GM12878 (cell line): ENCODE results near the gene USP54. TPM values are rescaled to one million over a fixed set of nuclear protein-coding genes. Genes with fewer than 3 reads are reported as not detected.

Experiments used
- BHLHE40 ChIP-seq, 2 experiments: fragments of 450-650 bp in 1 of 2; IDR thresholded peaks; 2 replicates each; pipeline ENCODE4 v1.6.1; 2011 to 2017; ENCODE audit warnings: low read depth in 2 of 2, borderline replicate concordance in 1 of 2, improper control_type of control experiment in 1 of 2, low read length in 1 of 2, mild to moderate bottlenecking in 1 of 2
- CREB1 ChIP-seq: IDR thresholded peaks from 2 replicates; pipeline ENCODE4 v1.6.1; 2012; ENCODE audit warnings: low read depth, mild to moderate bottlenecking, inconsistent platforms
- EGR1 ChIP-seq, 2 experiments: IDR thresholded peaks; 1 replicate in 1 of 2; 2 replicates in 1 of 2; pipeline ENCODE4 v1.6.1; 2011 to 2012; ENCODE audit warnings: low read depth in 2 of 2, low read length in 2 of 2, borderline replicate concordance in 1 of 2, mild to moderate bottlenecking in 1 of 2, moderate library complexity in 1 of 2
- FOXM1 ChIP-seq: IDR thresholded peaks from 2 replicates; pipeline ENCODE4 v1.6.1; 2012; ENCODE audit warnings: low read depth, mild to moderate bottlenecking, inconsistent platforms, low read length, moderate library complexity
- HDAC6 ChIP-seq: fragments of 200-600 bp; sonication (generic); IDR thresholded peaks from one replicate; pipeline ENCODE4 v1.8.0; 2017; ENCODE audit warnings: antibody characterized with exemption; ENCODE audit not compliant: unreplicated experiment
- IKZF1 ChIP-seq: fragments of 450-650 bp; conservative IDR thresholded peaks from 2 replicates; pipeline ENCODE4 v1.6.1; 2017; ENCODE audit warnings: antibody characterized with exemption, mild to moderate bottlenecking
- JUNB ChIP-seq: IDR thresholded peaks from 2 replicates; pipeline ENCODE4 v1.6.1; 2016; ENCODE audit warnings: antibody characterized with exemption, mild to moderate bottlenecking
- KAT2A ChIP-seq: conservative IDR thresholded peaks from 2 replicates; pipeline ENCODE4 v1.6.1; 2011; ENCODE audit warnings: low read depth, low read length; ENCODE audit not compliant: control insufficient read depth
- NR2C2 ChIP-seq: IDR thresholded peaks from 2 replicates; pipeline ENCODE4 v1.6.1; 2011; ENCODE audit warnings: borderline replicate concordance, low read depth; ENCODE audit not compliant: control insufficient read depth, insufficient read length
- NR2F1 ChIP-seq: fragments of 450-650 bp; conservative IDR thresholded peaks from 2 replicates; pipeline ENCODE4 v1.6.1; 2017; ENCODE audit warnings: mild to moderate bottlenecking
- TARDBP ChIP-seq: IDR thresholded peaks from 2 replicates; pipeline ENCODE4 v1.6.1; 2016; ENCODE audit warnings: borderline replicate concordance
- TCF3 ChIP-seq: IDR thresholded peaks from 2 replicates; pipeline ENCODE4 v1.6.1; 2012; ENCODE audit warnings: low read depth, mild to moderate bottlenecking, low read length, borderline replicate concordance; ENCODE audit not compliant: insufficient read depth
- YY1 ChIP-seq: IDR thresholded peaks from 2 replicates; pipeline ENCODE4 v1.6.1; 2011; ENCODE audit warnings: low read depth, mild to moderate bottlenecking, low read length
- ZBTB4 ChIP-seq: fragments of 450-650 bp; formaldehyde crosslinking; IDR thresholded peaks from 2 replicates; pipeline ENCODE4 v1.4.0; 2022; ENCODE audit warnings: mild to moderate bottlenecking, moderate library complexity
- polyA plus RNA-seq, 11 experiments: library from polyadenylated mRNA; depleted of rRNA in 4 of 11; unstranded in 6 of 11; stranded (reverse) in 5 of 11; fragments of >200 nt; fragmentation: Nextera tagmentation in 4 of 11; fragmentation: Illumina TruSeq in 1 of 11; extraction: Ambion mirVana in 4 of 11; extraction: Trizol in 1 of 11; gene quantifications; 1 replicate in 1 of 11; 2 replicates in 10 of 11; pipeline versions ENCODE4 v1.2.1 to v1.2.3, GENCODE V29; 2011 to 2016; ENCODE audit warnings: inconsistent platforms in 2 of 11, missing spikeins in 2 of 11, low read depth in 1 of 11
- total RNA-seq, 4 experiments: library from RNA; depleted of rRNA in 3 of 4; stranded (reverse); fragments of >200 nt in 3 of 4; fragmentation: Illumina TruSeq in 1 of 4; extraction: Trizol in 1 of 4; gene quantifications; 2 replicates each; pipeline versions ENCODE4 v1.2.1 to v1.2.3, GENCODE V29; 2013 to 2021
- TF ChIP-seq, protein P1 (sequence below): fragments of 450-650 bp; IDR thresholded peaks from 2 replicates; pipeline ENCODE4 v1.6.1; 2017; ENCODE audit warnings: antibody characterized with exemption, mild to moderate bottlenecking, moderate library complexity
- TF ChIP-seq, protein P2 (sequence below): IDR thresholded peaks from 2 replicates; pipeline ENCODE4 v1.6.1; 2012; ENCODE audit warnings: improper control_type of control experiment, low read depth, low read length; ENCODE audit not compliant: insufficient replicate concordance

The USP54 gene
- total and polyA plus RNA-seq, 10 of the 15 experiments (the other 5 are each of a cell fraction or from before 2014, with no cell fraction given): 0.93 to 10.5 (median 5.5) TPM

- TF ChIP-seq TCF3: no peak
- no peak for TF ChIP-seq NR2C2
- no peak for TF ChIP-seq TARDBP
- TF ChIP-seq IKZF1: no peak
- no peak for TF ChIP-seq NR2F1
- TF ChIP-seq JUNB: peak; percentile 100
- TF ChIP-seq FOXM1: peak; percentile 31; the same call in 1 of the 2 replicates
- TF ChIP-seq YY1: peak; percentile 93
- TF ChIP-seq, protein P1, sequence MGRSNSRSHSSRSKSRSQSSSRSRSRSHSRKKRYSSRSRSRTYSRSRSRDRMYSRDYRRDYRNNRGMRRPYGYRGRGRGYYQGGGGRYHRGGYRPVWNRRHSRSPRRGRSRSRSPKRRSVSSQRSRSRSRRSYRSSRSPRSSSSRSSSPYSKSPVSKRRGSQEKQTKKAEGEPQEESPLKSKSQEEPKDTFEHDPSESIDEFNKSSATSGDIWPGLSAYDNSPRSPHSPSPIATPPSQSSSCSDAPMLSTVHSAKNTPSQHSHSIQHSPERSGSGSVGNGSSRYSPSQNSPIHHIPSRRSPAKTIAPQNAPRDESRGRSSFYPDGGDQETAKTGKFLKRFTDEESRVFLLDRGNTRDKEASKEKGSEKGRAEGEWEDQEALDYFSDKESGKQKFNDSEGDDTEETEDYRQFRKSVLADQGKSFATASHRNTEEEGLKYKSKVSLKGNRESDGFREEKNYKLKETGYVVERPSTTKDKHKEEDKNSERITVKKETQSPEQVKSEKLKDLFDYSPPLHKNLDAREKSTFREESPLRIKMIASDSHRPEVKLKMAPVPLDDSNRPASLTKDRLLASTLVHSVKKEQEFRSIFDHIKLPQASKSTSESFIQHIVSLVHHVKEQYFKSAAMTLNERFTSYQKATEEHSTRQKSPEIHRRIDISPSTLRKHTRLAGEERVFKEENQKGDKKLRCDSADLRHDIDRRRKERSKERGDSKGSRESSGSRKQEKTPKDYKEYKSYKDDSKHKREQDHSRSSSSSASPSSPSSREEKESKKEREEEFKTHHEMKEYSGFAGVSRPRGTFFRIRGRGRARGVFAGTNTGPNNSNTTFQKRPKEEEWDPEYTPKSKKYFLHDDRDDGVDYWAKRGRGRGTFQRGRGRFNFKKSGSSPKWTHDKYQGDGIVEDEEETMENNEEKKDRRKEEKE: no peak
- TF ChIP-seq CREB1: peak; percentile 73; the same call in 1 of the 2 replicates
- TF ChIP-seq EGR1 (IDR thresholded peaks at IDR 0.05; ENCODE audit: borderline replicate concordance in 1 of 2, low read depth in 2 of 2, low read length in 2 of 2): peak in 1 of 2 experiments; percentile 100; a peak in 2 of 3 replicates
- TF ChIP-seq KAT2A: no peak
- peak in 1 of 2 experiments; percentile 9; a peak in 1 of 4 replicates for TF ChIP-seq BHLHE40 (IDR thresholded peaks at IDR 0.05; ENCODE audit: borderline replicate concordance in 1 of 2, low read depth in 2 of 2, low read length in 1 of 2)
- TF ChIP-seq HDAC6: no peak
- TF ChIP-seq, protein P2, sequence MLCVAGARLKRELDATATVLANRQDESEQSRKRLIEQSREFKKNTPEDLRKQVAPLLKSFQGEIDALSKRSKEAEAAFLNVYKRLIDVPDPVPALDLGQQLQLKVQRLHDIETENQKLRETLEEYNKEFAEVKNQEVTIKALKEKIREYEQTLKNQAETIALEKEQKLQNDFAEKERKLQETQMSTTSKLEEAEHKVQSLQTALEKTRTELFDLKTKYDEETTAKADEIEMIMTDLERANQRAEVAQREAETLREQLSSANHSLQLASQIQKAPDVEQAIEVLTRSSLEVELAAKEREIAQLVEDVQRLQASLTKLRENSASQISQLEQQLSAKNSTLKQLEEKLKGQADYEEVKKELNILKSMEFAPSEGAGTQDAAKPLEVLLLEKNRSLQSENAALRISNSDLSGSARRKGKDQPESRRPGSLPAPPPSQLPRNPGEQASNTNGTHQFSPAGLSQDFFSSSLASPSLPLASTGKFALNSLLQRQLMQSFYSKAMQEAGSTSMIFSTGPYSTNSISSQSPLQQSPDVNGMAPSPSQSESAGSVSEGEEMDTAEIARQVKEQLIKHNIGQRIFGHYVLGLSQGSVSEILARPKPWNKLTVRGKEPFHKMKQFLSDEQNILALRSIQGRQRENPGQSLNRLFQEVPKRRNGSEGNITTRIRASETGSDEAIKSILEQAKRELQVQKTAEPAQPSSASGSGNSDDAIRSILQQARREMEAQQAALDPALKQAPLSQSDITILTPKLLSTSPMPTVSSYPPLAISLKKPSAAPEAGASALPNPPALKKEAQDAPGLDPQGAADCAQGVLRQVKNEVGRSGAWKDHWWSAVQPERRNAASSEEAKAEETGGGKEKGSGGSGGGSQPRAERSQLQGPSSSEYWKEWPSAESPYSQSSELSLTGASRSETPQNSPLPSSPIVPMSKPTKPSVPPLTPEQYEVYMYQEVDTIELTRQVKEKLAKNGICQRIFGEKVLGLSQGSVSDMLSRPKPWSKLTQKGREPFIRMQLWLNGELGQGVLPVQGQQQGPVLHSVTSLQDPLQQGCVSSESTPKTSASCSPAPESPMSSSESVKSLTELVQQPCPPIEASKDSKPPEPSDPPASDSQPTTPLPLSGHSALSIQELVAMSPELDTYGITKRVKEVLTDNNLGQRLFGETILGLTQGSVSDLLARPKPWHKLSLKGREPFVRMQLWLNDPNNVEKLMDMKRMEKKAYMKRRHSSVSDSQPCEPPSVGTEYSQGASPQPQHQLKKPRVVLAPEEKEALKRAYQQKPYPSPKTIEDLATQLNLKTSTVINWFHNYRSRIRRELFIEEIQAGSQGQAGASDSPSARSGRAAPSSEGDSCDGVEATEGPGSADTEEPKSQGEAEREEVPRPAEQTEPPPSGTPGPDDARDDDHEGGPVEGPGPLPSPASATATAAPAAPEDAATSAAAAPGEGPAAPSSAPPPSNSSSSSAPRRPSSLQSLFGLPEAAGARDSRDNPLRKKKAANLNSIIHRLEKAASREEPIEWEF: no peak
- TF ChIP-seq ZBTB4: no peak
Measured at GRCh38 chr10:73495884-73496674, 95.1 kb downstream of the USP54 start, which contains the start of gene PPP3CB (continued).
